Hippocampal formation (tissue), 2 donors: Measurements from ENCODE around the gene EEF2KMT.
"Not testable (repeated sequence)": the region's sequence is repeated elsewhere in the genome, so short reads cannot be mapped to it uniquely, and the experiment has no call there.

Experiments used
- DNase-seq, 2 donors: peaks; one replicate each; lab custom pipeline; 2025; lab: John Stamatoyannopoulos, UW

Gene EEF2KMT

GRCh38 chr16:5070431-5071186, 27.0 kb downstream of the EEF2KMT start:
- no peak for DNase-seq

- DNase-seq, result no peak
Observed at GRCh38 chr16:5069854-5070253, 27.7 kb downstream of the EEF2KMT start.

GRCh38 chr16:5069048-5069447, 28.5 kb downstream of the EEF2KMT start:
- DNase-seq, result no peak

- no peak for DNase-seq
Observed at GRCh38 chr16:5066511-5066910, 31.1 kb downstream of the EEF2KMT start.

GRCh38 chr16:5065813-5066212, 31.8 kb downstream of the EEF2KMT start, which contains the start of gene C16orf89:
Gene C16orf89 (minus strand): TSS chr16:5065956. CDS start chr16:5065908, 48 bp downstream.
- DNase-seq, result peak; percentile 30 to 31

GRCh38 chr16:5065326-5065725, 32.3 kb downstream of the EEF2KMT start:
- DNase-seq, result no peak

- DNase-seq, result no peak
Observed at GRCh38 chr16:5064915-5065314, 32.7 kb downstream of the EEF2KMT start.

GRCh38 chr16:5062790-5063765, 34.5 kb downstream of the EEF2KMT start:
- DNase-seq, result no peak

GRCh38 chr16:5062051-5062450, 35.5 kb downstream of the EEF2KMT start:
- no peak for DNase-seq

GRCh38 chr16:5060073-5060641, 37.4 kb downstream of the EEF2KMT start:
- DNase-seq, result no peak

- DNase-seq, result no peak
Observed at GRCh38 chr16:5059386-5060072, 38.1 kb downstream of the EEF2KMT start.

GRCh38 chr16:5058476-5058875, 39.1 kb downstream of the EEF2KMT start:
- no peak for DNase-seq

- DNase-seq, result no peak
Observed at GRCh38 chr16:5056352-5056751, 41.2 kb downstream of the EEF2KMT start.

GRCh38 chr16:5054876-5055865, 42.4 kb downstream of the EEF2KMT start:
- DNase-seq, result no peak

- DNase-seq, result no peak
Observed at GRCh38 chr16:5046914-5047313, 50.7 kb downstream of the EEF2KMT start.

GRCh38 chr16:5045499-5046115, 52.0 kb downstream of the EEF2KMT start:
- no peak for DNase-seq

- not testable (repeated sequence) for DNase-seq
Observed at GRCh38 chr16:5044581-5044980, 53.0 kb downstream of the EEF2KMT start.

- DNase-seq, result no peak
Observed at GRCh38 chr16:5044011-5044540, 53.5 kb downstream of the EEF2KMT start.

- no peak for DNase-seq
Observed at GRCh38 chr16:5042574-5043171, 54.9 kb downstream of the EEF2KMT start.
